Stimulated activated CD8-positive, alpha-beta memory T cell treated with anti-CD3 and anti-CD28 coated beads, Interleukin-12 subunit alpha, Interleukin-12 subunit beta, amount 100 ng/mL, for 24 hours (primary cell): Measurements from ENCODE around the gene C2CD4C.
"Not testable (repeated sequence)": the region's sequence is repeated elsewhere in the genome, so short reads cannot be mapped to it uniquely, and the experiment has no call there.

ENCODE experiments used
- DNase-seq: peaks from one replicate; pipeline ENCODE4 v3.0.0-alpha.2; 2020; ENCODE audit errors: extremely low read depth

The C2CD4C gene, protein sequence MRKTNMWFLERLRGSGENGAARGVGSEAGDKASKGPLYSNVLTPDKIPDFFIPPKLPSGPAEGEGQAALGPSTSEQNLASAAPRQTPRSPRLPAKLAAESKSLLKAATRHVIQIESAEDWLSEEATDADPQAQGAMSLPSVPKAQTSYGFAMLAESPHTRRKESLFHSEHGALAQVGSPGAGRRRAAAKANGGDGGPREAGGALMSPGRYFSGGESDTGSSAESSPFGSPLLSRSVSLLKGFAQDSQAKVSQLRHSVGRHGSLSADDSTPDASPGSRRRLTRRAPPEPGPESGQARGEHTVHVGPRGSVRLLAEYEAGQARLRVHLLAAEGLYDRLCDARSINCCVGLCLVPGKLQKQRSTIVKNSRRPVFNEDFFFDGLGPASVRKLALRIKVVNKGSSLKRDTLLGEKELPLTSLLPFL

GRCh38 chr19:408902-409515 lies at the start of gene C2CD4C:
C2CD4C (minus strand) TSS chr19:409147; CDS start chr19:408361, 786 bp downstream.
- no peak for DNase-seq

- DNase-seq = no peak
Measured at GRCh38 chr19:458091-459042, 49.4 kb upstream of the C2CD4C start.

- DNase-seq = no peak
Measured at GRCh38 chr19:457636-458035, 48.7 kb upstream of the C2CD4C start.

- DNase-seq = no peak
Measured at GRCh38 chr19:456547-457110, 47.7 kb upstream of the C2CD4C start.

GRCh38 chr19:455851-456546 lies 47.1 kb upstream of the C2CD4C start:
- no peak for DNase-seq

- DNase-seq = no peak
Measured at GRCh38 chr19:455031-455705, 46.2 kb upstream of the C2CD4C start.

- DNase-seq = no peak
Measured at GRCh38 chr19:453606-454005, 44.7 kb upstream of the C2CD4C start.

GRCh38 chr19:452829-453228 lies 43.9 kb upstream of the C2CD4C start:
- DNase-seq = no peak

- DNase-seq = not testable (repeated sequence)
Measured at GRCh38 chr19:450912-451481, 42.0 kb upstream of the C2CD4C start.

GRCh38 chr19:449916-450315 lies 41.0 kb upstream of the C2CD4C start:
- DNase-seq = no peak

DNA sequence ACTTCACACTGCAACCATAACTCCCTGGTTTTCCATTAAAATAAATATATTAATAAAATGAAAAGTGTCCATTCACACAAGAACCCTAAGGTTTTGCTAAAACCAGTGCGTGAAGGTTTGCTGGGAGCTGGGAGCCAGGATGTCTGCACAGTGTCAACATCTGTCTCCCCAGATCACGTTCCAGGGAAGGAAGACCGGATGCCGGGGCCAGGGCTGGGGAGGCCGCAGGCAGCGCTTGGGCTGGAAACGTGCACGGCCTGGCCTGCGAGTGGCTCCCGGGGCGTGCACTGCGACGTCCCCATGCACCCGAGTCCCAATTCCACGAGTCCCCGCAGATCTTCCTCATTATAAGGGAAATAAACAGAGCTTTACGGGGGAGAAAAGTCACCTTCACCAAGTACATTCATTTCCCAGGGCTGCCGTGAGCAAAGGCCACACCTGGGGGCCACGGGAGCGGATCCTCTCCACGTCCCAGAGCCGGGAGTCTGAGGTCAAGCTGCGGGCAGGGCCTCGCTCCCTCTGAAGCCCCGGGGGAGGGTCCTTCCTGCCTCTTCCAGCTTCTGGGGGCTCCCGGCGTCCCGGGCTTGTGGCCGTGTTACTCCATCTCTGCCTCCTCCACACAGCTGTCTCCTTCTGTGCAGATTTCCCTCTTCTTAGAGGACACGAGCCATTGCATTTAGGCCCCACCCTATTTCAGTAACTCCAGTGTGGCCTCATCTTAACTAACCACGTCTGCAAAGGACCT lies 39.0 kb upstream of the C2CD4C start:
- no peak for DNase-seq

- DNase-seq = no peak
Measured at GRCh38 chr19:447064-447426, 38.1 kb upstream of the C2CD4C start.

- no peak for DNase-seq
Measured at GRCh38 chr19:444677-445210, 35.8 kb upstream of the C2CD4C start.

- DNase-seq = no peak
Measured at GRCh38 chr19:443005-443404, 34.1 kb upstream of the C2CD4C start.

- no peak for DNase-seq
Measured at GRCh38 chr19:442085-442484, 33.1 kb upstream of the C2CD4C start.

DNA sequence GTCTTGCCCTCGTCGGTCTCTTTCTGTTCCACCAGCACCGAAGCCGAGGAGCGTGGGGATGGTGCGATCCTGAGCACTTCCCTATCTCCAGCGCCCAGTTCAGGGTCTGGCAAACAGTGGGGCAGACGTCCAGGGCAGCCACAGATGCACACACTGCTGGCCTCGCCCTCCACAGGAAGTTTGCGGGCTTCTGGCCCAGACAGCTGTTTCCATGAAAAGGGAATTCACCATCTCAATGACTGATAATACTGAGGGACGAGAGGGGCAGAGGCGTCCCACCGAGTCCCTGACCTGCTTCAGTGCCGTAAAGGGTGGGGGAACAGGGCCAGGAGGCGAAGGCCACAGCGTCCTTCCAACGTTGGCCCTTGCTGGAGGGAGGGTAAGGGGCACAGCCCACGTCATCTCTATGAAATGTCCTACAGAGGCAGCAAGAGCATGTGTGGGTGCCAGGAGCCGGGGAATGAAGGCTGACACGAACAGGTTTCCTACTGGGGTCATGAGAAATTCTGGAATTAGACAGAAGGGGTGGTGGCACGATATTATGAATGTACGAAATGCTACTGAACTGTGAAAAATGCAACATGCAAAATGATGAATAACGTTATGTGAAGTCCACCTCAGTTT lies 32.4 kb upstream of the C2CD4C start:
- DNase-seq = no peak

DNA sequence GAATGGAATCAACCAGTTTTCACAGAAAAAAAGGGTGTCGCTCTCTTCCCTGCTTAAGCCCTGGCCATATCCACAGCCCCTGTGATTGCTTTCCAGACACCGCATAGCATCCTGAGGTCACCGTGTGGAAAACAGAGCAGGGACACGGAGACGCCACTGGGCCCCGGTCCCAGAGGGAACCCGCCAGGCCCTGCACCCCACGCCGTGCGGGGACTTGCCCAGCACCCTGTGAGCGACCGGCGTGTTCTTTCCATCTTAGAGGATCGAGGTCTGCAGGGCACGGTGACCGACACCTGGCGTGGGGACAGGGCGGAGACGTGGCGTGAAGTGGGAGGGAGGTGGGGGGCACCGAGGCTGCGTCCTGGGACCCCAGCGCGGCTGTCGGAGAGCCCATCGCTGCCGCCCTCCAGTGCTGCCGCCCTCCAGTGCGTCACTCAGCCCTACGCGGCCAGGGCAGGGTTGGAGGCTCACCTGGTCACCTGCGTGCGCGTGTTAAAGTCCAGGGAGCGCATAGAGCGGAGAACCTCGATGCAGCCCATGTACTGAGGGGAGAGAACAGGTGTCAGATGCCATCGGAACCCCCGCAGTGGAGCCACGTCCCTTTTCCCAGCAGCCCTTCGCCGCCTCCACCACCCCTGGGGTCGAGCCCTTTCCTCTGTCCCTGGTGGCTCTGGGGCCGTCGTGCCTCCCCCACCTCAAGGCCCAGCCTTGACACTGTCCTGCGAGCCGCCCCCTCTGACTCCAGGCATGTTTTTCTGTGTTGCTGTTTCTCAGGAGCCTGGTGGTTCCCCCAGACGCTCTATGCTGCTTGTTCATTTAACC lies 31.7 kb upstream of the C2CD4C start:
- DNase-seq = no peak
